ENCODE data around the gene RAB40C. TPM values are rescaled to one million over a fixed set of nuclear protein-coding genes. Genes with fewer than 3 reads are reported as not detected.

The RAB40C gene
- total and polyA plus RNA-seq, 9 of the 15 experiments (the other 6 are each of a cell fraction or from before 2014, with no cell fraction given) = 0.17 to 23.4 (median 8.7) TPM

- TF ChIP-seq RERE (CRISPR knock-in tag; IDR thresholded peaks at IDR 0.05; ENCODE audit: borderline replicate concordance) = no peak
- TF ChIP-seq SMARCE1 (IDR thresholded peaks at IDR 0.05) = no peak
- TF ChIP-seq, protein P1, sequence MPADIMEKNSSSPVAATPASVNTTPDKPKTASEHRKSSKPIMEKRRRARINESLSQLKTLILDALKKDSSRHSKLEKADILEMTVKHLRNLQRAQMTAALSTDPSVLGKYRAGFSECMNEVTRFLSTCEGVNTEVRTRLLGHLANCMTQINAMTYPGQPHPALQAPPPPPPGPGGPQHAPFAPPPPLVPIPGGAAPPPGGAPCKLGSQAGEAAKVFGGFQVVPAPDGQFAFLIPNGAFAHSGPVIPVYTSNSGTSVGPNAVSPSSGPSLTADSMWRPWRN (IDR thresholded peaks at IDR 0.05; ENCODE audit: low read depth) = no peak
- TF ChIP-seq ZBTB11 (CRISPR knock-in tag; IDR thresholded peaks at IDR 0.05) = no peak
- TF ChIP-seq ZNF263 (CRISPR knock-in tag; IDR thresholded peaks at IDR 0.05; ENCODE audit: borderline replicate concordance) = no peak
- no peak for TF ChIP-seq ZNF586 (CRISPR knock-in tag; conservative IDR thresholded peaks at IDR 0.05)
- no peak for TF ChIP-seq ZNF699 (CRISPR knock-in tag; IDR thresholded peaks at IDR 0.05; ENCODE audit: insufficient replicate concordance)
- TF ChIP-seq IRF2 (CRISPR knock-in tag; IDR thresholded peaks at IDR 0.05) = no peak
- TF ChIP-seq DDX20 (tag; IDR thresholded peaks at IDR 0.05; ENCODE audit: low read depth) = no peak
These were observed 18.2 kb downstream of the RAB40C start (continued) for GRCh38 chr16:608019-608418.
